ENCODE results near the gene LRRC17.

GRCh38 chr7:102913826-102914225, 1.0 kb downstream of the LRRC17 start:
- TF ChIP-seq CTCF (IDR thresholded peaks at IDR 0.05) (no peak), POLR2A (IDR thresholded peaks at IDR 0.05) (no peak)

Data from body of pancreas (tissue), 4 donors.